ENCODE results near the gene SOX3.

DNA sequence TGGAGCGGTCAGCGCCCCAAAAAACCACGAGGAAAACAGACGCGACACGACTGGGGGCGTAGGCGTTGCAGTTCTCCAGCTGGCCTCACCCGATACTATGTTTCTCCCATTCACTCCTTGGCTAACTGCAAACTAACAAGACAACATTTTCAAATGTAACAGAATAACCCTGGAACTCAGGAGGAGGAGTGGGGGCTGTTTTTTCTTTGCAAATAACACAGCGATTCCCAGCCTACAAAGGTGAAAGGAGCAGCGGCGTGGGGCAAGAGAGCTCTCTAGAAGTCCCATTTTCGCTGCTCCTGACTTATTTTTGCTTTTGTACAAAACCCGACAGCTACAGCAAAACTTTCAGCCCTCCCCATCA is 1.6 kb downstream of the SOX3 start:
- no peak for TF ChIP-seq GATA2 (IDR thresholded peaks at IDR 0.05; ENCODE audit: low read depth, low read length)
- no peak for TF ChIP-seq GATA3 (IDR thresholded peaks at IDR 0.05; ENCODE audit: low read depth, low read length)

Data from SH-SY5Y (cell line).